Measurements from ENCODE around the gene C15orf62.

DNA sequence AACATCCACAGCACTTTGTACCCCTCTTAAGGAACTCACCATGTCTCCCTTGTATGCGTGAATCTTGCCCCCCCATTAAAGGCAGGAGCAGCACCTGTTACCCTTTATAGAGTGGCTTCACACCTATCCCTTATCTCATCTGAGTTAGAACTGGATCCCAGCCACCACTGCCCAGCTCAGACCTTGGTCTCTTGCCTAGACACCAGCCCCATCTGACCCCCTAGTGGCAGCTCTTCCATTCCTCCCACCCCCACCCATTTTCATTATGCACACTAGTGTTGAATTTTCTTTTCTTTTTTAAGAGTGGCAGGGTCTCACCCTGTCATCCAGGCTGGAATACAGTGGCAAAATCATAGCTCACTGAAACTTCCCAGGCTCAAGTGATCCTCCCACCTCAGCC is 33.9 kb downstream of the C15orf62 start:
- TF ChIP-seq, protein P1, sequence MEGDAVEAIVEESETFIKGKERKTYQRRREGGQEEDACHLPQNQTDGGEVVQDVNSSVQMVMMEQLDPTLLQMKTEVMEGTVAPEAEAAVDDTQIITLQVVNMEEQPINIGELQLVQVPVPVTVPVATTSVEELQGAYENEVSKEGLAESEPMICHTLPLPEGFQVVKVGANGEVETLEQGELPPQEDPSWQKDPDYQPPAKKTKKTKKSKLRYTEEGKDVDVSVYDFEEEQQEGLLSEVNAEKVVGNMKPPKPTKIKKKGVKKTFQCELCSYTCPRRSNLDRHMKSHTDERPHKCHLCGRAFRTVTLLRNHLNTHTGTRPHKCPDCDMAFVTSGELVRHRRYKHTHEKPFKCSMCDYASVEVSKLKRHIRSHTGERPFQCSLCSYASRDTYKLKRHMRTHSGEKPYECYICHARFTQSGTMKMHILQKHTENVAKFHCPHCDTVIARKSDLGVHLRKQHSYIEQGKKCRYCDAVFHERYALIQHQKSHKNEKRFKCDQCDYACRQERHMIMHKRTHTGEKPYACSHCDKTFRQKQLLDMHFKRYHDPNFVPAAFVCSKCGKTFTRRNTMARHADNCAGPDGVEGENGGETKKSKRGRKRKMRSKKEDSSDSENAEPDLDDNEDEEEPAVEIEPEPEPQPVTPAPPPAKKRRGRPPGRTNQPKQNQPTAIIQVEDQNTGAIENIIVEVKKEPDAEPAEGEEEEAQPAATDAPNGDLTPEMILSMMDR (IDR thresholded peaks at IDR 0.05): no peak
- TF ChIP-seq POLR2AphosphoS5 (IDR thresholded peaks at IDR 0.05) (no peak), POLR2A (IDR thresholded peaks at IDR 0.05) (no peak)

Data from prostate gland (tissue), 2 donors.